Fibroblast of lung (primary cell): Measurements from ENCODE around the gene EPN3.

Source experiments
- EZH2 ChIP-seq: IDR thresholded peaks from 2 replicates; pipeline ENCODE4 v1.5.1; 2012; ENCODE audit warnings: low read length, control low read depth, mild to moderate bottlenecking; ENCODE audit errors: missing control alignments
- TF ChIP-seq, protein P1 (sequence below), 2 donors: IDR thresholded peaks in 1 of 2; conservative IDR thresholded peaks in 1 of 2; 1 replicate in 1 of 2; 2 replicates in 1 of 2; pipeline ENCODE4 v1.5.1; 2011 to 2012; ENCODE audit warnings: low read length in 2 of 2, control low read depth in 1 of 2, inconsistent platforms in 1 of 2, low read depth in 1 of 2, mild to moderate bottlenecking in 1 of 2

DNA sequence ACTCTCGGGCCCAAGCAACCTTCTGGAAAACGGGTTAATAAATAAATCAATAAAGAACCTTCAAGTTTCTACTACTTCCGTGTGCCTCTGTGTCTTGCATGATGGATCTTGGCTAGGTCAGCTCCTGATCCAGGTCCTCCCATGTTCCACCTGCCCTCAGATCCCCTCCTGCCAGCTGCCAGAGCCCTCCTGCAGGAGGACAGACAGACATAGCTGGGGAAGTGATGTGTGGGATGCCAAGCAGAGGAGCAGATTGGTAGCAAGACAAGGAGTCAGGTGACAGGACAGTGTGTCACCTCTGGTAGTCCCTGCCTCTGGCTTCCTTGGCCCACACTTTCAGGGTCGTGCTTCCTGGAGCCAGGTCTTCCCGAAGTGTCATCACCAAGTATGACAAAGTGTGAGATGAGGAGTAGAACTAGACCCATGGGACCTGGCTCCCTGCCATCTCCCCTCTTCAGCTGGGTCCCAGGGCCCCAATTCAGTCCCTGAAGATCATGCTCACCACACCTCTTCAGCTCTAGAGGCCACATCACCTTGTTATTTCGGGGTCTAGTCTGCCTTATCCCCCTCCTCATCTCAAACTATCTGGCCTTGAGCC is 1.0 kb upstream of the EPN3 start:
- TF ChIP-seq, protein P1, sequence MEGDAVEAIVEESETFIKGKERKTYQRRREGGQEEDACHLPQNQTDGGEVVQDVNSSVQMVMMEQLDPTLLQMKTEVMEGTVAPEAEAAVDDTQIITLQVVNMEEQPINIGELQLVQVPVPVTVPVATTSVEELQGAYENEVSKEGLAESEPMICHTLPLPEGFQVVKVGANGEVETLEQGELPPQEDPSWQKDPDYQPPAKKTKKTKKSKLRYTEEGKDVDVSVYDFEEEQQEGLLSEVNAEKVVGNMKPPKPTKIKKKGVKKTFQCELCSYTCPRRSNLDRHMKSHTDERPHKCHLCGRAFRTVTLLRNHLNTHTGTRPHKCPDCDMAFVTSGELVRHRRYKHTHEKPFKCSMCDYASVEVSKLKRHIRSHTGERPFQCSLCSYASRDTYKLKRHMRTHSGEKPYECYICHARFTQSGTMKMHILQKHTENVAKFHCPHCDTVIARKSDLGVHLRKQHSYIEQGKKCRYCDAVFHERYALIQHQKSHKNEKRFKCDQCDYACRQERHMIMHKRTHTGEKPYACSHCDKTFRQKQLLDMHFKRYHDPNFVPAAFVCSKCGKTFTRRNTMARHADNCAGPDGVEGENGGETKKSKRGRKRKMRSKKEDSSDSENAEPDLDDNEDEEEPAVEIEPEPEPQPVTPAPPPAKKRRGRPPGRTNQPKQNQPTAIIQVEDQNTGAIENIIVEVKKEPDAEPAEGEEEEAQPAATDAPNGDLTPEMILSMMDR (conservative IDR thresholded peaks at IDR 0.05 in 1 of 2, IDR thresholded peaks at IDR 0.05 in 1 of 2; ENCODE audit: low read depth in 1 of 2, low read length in 2 of 2) = no peak
- no peak for TF ChIP-seq EZH2
